ENCODE results near the gene TNK1. TPM values are rescaled to one million over a fixed set of nuclear protein-coding genes. Genes with fewer than 3 reads are reported as not detected.

Gene TNK1
- total and polyA plus RNA-seq, 7 donors = 2.1 to 14.6 (median 5.4) TPM

DNA sequence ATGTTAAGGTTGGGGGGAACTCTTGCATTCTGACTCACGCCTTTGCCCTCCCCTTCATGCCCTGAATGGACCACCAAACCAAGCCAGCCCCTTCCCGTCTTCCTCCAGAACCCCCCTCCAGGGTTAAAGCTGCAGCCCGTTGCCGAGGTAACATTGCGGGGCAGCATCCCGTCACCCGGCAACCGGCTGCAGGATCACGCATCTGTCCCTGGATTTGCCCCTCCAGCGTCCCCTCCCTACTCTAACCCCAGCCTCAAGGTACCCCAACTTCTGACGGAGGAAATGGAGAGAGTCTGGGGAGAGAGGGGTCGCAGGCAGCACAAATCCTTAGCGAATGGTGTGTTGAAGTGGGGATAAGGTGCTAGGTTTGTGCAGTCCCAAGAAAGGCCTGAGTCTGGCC lies 26.2 kb downstream of the TNK1 start:
- TF ChIP-seq EP300 (IDR thresholded peaks at IDR 0.05) (no peak), POLR2AphosphoS5 (IDR thresholded peaks at IDR 0.05) (no peak), POLR2A (IDR thresholded peaks at IDR 0.05) (no peak)
- TF ChIP-seq, protein P1, sequence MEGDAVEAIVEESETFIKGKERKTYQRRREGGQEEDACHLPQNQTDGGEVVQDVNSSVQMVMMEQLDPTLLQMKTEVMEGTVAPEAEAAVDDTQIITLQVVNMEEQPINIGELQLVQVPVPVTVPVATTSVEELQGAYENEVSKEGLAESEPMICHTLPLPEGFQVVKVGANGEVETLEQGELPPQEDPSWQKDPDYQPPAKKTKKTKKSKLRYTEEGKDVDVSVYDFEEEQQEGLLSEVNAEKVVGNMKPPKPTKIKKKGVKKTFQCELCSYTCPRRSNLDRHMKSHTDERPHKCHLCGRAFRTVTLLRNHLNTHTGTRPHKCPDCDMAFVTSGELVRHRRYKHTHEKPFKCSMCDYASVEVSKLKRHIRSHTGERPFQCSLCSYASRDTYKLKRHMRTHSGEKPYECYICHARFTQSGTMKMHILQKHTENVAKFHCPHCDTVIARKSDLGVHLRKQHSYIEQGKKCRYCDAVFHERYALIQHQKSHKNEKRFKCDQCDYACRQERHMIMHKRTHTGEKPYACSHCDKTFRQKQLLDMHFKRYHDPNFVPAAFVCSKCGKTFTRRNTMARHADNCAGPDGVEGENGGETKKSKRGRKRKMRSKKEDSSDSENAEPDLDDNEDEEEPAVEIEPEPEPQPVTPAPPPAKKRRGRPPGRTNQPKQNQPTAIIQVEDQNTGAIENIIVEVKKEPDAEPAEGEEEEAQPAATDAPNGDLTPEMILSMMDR (IDR thresholded peaks at IDR 0.05) = no peak
- 83 to 84% methylated on average over 13 of the region's 13 CpGs for WGBS, 2 donors
- Histone ChIP-seq H3K27ac (no peak overlapping the region), H3K9me3 (no peaks in the 10 kb centered on the region), H3K4me3 (no peak overlapping the region), H3K36me3 (peaks cover 0 to 28% (median 7%) of the 10 kb centered on the region in 4 donors), H3K27me3 (no peaks in the 10 kb centered on the region), H3K4me1 (peaks cover 0 to 39% (median 32%) of the 10 kb centered on the region in 4 donors)
- intact Hi-C loops (cut with DNase I) = loop anchor here (10.0 kb wide), 1 partner anchor 762 kb away; the partner anchor contains the start of genes KIAA0753 and TXNDC17
- no peak for DNase-seq

DNA sequence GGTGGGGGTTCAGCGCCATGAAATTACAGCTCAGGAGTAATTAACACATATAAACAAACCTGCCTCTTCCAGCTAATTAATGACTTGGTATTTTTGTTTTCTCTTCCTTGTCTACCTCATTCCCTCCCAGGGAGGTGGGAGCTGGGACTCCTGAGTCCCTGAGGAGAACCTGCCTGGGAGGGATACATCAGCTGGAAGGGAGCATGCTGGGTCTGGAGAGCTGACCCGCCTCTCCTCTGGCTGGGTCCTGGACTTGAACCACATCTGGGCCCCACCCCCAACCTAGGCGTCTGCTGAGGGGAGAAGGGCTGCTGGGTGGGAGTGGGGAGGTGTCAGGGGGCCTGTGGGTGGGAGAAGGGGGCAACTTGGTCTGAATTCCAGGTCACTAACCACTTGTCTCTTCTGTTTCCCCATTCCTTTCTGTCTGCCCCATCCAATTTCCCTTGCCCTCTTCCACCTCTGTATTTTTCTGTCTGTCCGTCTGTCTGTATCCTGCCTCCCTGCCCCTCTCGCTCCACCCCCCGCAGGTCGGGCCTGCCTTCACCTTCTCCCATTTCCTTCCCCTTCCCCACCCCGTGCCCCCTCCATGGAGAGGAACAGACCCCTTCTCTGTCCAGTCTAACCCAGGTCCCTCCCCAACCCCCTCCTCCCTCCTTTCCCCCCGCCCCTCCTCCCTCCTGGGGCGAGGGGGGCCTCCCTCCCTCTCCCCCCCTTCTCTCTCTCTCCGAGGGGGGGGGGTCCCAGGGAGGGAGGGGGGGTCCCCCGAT lies 26.8 kb downstream of the TNK1 start, which contains the start of gene NLGN2:
NLGN2 (plus strand) TSS at position 361 of the 767 bp plus-strand sequence. CDS start 411 bp downstream, outside the sequence.
- no peaks in the 10 kb centered on the region for H3K9me3 ChIP-seq
- no peak within 1 kb of the TSS for H3K4me3 ChIP-seq
- H3K4me1 ChIP-seq = peaks cover 0 to 33% (median 26%) of the 10 kb centered on the region in 4 donors
- intact Hi-C loops (cut with DNase I) = loop anchor here (10.0 kb wide), 1 partner anchor 763 kb away; the partner anchor contains the start of genes KIAA0753 and TXNDC17
- no peak for DNase-seq
- H3K27me3 ChIP-seq = no peaks in the 10 kb centered on the region
- peaks cover 0 to 28% (median 7%) of the 10 kb centered on the region in 4 donors for H3K36me3 ChIP-seq
- no peak within 1 kb of the TSS for H3K27ac ChIP-seq
- 32 to 44% methylated on average over 11 to 12 of the region's 12 CpGs for WGBS, 2 donors
- no peak for TF ChIP-seq EP300 (IDR thresholded peaks at IDR 0.05)
- no peak for TF ChIP-seq POLR2A (IDR thresholded peaks at IDR 0.05)
- TF ChIP-seq, protein P1 (IDR thresholded peaks at IDR 0.05) = no peak
- no peak for TF ChIP-seq POLR2AphosphoS5 (IDR thresholded peaks at IDR 0.05)

DNA sequence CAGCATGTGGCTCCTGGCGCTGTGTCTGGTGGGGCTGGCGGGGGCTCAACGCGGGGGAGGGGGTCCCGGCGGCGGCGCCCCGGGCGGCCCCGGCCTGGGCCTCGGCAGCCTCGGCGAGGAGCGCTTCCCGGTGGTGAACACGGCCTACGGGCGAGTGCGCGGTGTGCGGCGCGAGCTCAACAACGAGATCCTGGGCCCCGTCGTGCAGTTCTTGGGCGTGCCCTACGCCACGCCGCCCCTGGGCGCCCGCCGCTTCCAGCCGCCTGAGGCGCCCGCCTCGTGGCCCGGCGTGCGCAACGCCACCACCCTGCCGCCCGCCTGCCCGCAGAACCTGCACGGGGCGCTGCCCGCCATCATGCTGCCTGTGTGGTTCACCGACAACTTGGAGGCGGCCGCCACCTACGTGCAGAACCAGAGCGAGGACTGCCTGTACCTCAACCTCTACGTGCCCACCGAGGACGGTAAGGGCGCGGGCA lies 27.4 kb downstream of the TNK1 start:
- H3K4me1 ChIP-seq = peaks cover 0 to 27% (median 20%) of the 10 kb centered on the region in 4 donors
- peaks cover 0 to 28% (median 7%) of the 10 kb centered on the region in 4 donors for H3K36me3 ChIP-seq
- TF ChIP-seq POLR2AphosphoS5 (IDR thresholded peaks at IDR 0.05) = no peak
- TF ChIP-seq EP300 (IDR thresholded peaks at IDR 0.05) = no peak
- TF ChIP-seq POLR2A (IDR thresholded peaks at IDR 0.05) = no peak
- TF ChIP-seq, protein P1 (IDR thresholded peaks at IDR 0.05) = no peak
- DNase-seq = no peak
- WGBS, 2 donors = 45 to 59% methylated on average over 58 of the region's 58 CpGs
- H3K4me3 ChIP-seq = no peak overlapping the region
- H3K27ac ChIP-seq = no peak overlapping the region
- no peaks in the 10 kb centered on the region for H3K27me3 ChIP-seq
- intact Hi-C loops (cut with DNase I) = loop anchor here (10.0 kb wide), 1 partner anchor 763 kb away; the partner anchor contains the start of genes KIAA0753 and TXNDC17
- no peaks in the 10 kb centered on the region for H3K9me3 ChIP-seq

- peaks cover 0 to 25% (median 20%) of the 10 kb centered on the region in 4 donors for H3K4me1 ChIP-seq
- peaks cover 0 to 28% (median 7%) of the 10 kb centered on the region in 4 donors for H3K36me3 ChIP-seq
- no peak overlapping the region for H3K4me3 ChIP-seq
- WGBS, 2 donors = 50 to 82% methylated on average over 6 of the region's 6 CpGs
- H3K27me3 ChIP-seq = no peaks in the 10 kb centered on the region
- H3K27ac ChIP-seq = no peak overlapping the region
- intact Hi-C loops (cut with DNase I) = loop anchor here (10.0 kb wide), 1 partner anchor 764 kb away; the partner anchor contains the start of genes KIAA0753 and TXNDC17
- TF ChIP-seq POLR2AphosphoS5 (IDR thresholded peaks at IDR 0.05) (no peak), POLR2A (IDR thresholded peaks at IDR 0.05) (no peak), EP300 (IDR thresholded peaks at IDR 0.05) (no peak)
- TF ChIP-seq, protein P1 (IDR thresholded peaks at IDR 0.05) = no peak
- no peaks in the 10 kb centered on the region for H3K9me3 ChIP-seq
- no peak for DNase-seq
Measured at GRCh38 chr17:7408863-7409262, 28.0 kb downstream of the TNK1 start.
